ENCODE measurements around the gene MAST2. TPM values are rescaled to one million over a fixed set of nuclear protein-coding genes. Genes with fewer than 3 reads are reported as not detected.
"Not testable (repeated sequence)": the region's sequence is repeated elsewhere in the genome, so short reads cannot be mapped to it uniquely, and the experiment has no call there.

The MAST2 gene
- total and polyA plus RNA-seq, 2 donors (not counting 3 experiments of a cell fraction or from before 2014, with no cell fraction given): 25.0 to 41.2 TPM

GRCh38 chr1:45927231-45927915, 124.0 kb downstream of the MAST2 start:
- H3K9me1 ChIP-seq (replicated peaks; ENCODE audit: control insufficient read depth, extremely low read depth, insufficient read depth, low read length); POLR2A ChIA-PET; H3K4me1 ChIP-seq (ENCODE audit: control insufficient read depth, extremely low read depth, insufficient read depth, low read length); H3K27me3 ChIP-seq (ENCODE audit: control insufficient read depth in 2 of 2, insufficient read depth in 2 of 2, low read length in 2 of 2); H4K20me1 ChIP-seq (replicated peaks; ENCODE audit: control insufficient read depth, extremely low read depth, insufficient read depth, low read length); H3K36me3 ChIP-seq (ENCODE audit: control insufficient read depth in 2 of 2, extremely low read depth in 1 of 2, insufficient read depth in 2 of 2, low read length in 2 of 2); H3K4me2 ChIP-seq (ENCODE audit: insufficient read depth, low read length); H2AFZ ChIP-seq (ENCODE audit: low read depth, low read length); CTCF ChIA-PET; H3K4me3 ChIP-seq (replicated peaks in 1 of 3; ENCODE audit: insufficient read depth in 1 of 3, low read depth in 1 of 3, low read length in 3 of 3); intact Hi-C loops (cut with micrococcal nuclease); DNase-seq (ENCODE audit: low read depth, low spot score); H3K79me2 ChIP-seq (ENCODE audit: control insufficient read depth, insufficient read depth, low read length); H3K27ac ChIP-seq (ENCODE audit: insufficient read depth, low read depth, low read length); H3K9ac ChIP-seq (replicated peaks; ENCODE audit: extremely low read depth, insufficient read depth, low read length); FAIRE-seq; BruUV-seq (replicated peaks); dilution Hi-C loops (cut with MboI; ENCODE audit: extremely low pct_ligation_motif_present, low sequenced_read_pairs); H3K9me3 ChIP-seq (replicated peaks; ENCODE audit: control insufficient read depth, insufficient read depth, low read length): not testable (repeated sequence)

- no peak overlapping the region for H3K9ac ChIP-seq (replicated peaks; ENCODE audit: extremely low read depth, insufficient read depth, low read length)
- dilution Hi-C loops (cut with MboI; ENCODE audit: extremely low pct_ligation_motif_present, low sequenced_read_pairs): no loop called here
These were observed 125.2 kb downstream of the MAST2 start for GRCh38 chr1:45928486-45929205.

More at GRCh38 chr1:45928486-45929205, 125.2 kb downstream of the MAST2 start:
- intact Hi-C loops (cut with micrococcal nuclease): no loop called here
- Histone ChIP-seq H2AFZ (ENCODE audit: low read depth, low read length) (no peak overlapping the region), H3K36me3 (ENCODE audit: control insufficient read depth in 2 of 2, extremely low read depth in 1 of 2, insufficient read depth in 2 of 2, low read length in 2 of 2) (no peaks in the 10 kb centered on the region), H3K4me1 (ENCODE audit: control insufficient read depth, extremely low read depth, insufficient read depth, low read length) (peaks cover 9% of the 10 kb centered on the region), H3K9me3 (replicated peaks; ENCODE audit: control insufficient read depth, insufficient read depth, low read length) (no peaks in the 10 kb centered on the region), H3K79me2 (ENCODE audit: control insufficient read depth, insufficient read depth, low read length) (peaks cover 3% of the 10 kb centered on the region), H3K27me3 (ENCODE audit: control insufficient read depth in 2 of 2, insufficient read depth in 2 of 2, low read length in 2 of 2) (no peaks in the 10 kb centered on the region), H3K4me2 (ENCODE audit: insufficient read depth, low read length) (peak overlapping the region; percentile 42), H3K9me1 (replicated peaks; ENCODE audit: control insufficient read depth, extremely low read depth, insufficient read depth, low read length) (no peaks in the 10 kb centered on the region), H3K4me3 (replicated peaks in 1 of 3; ENCODE audit: insufficient read depth in 1 of 3, low read depth in 1 of 3, low read length in 3 of 3) (no peak overlapping the region), H3K27ac (ENCODE audit: insufficient read depth, low read depth, low read length) (no peak overlapping the region), H4K20me1 (replicated peaks; ENCODE audit: control insufficient read depth, extremely low read depth, insufficient read depth, low read length) (no peaks in the 10 kb centered on the region)
- TF ChIP-seq POLR2AphosphoS5 (IDR thresholded peaks at IDR 0.05; ENCODE audit: insufficient read depth, low read depth, low read length) (no peak), EZH2 (IDR thresholded peaks at IDR 0.05; ENCODE audit: borderline replicate concordance, low read depth, low read length, severe bottlenecking) (no peak)
- ChIA-PET POLR2A (no interaction called here), CTCF (interaction anchor here (0.9 to 1.8 kb wide), 6 partner anchors 8 to 295 kb away, joined by 3 to 5 read pairs (median 4); no protein-coding TSS in a partner anchor)
- no peak for FAIRE-seq
- DNase-seq (ENCODE audit: low read depth, low spot score): no peak
- BruUV-seq (replicated peaks): no TSS peak

Measured in endothelial cell of umbilical vein (primary cell).